GM18526 (cell line): Measurements from ENCODE around the gene TNFRSF14.

Experiments used
- POLR2A ChIP-seq: IDR thresholded peaks from 3 replicates; pipeline ENCODE4 v1.6.1; 2011; ENCODE audit not compliant: insufficient read length; ENCODE audit errors: extremely low read depth

Gene TNFRSF14

GRCh38 chr1:2604156-2604843 lies 48.1 kb downstream of the TNFRSF14 start:
- no peak for TF ChIP-seq POLR2A

- TF ChIP-seq POLR2A = no peak
These were observed 48.8 kb downstream of the TNFRSF14 start for GRCh38 chr1:2604844-2605508.

GRCh38 chr1:2605509-2606395 lies 49.6 kb downstream of the TNFRSF14 start:
- TF ChIP-seq POLR2A = no peak

GRCh38 chr1:2606396-2606880 lies 50.3 kb downstream of the TNFRSF14 start:
- TF ChIP-seq POLR2A = no peak

- no peak for TF ChIP-seq POLR2A
These were observed 50.9 kb downstream of the TNFRSF14 start for GRCh38 chr1:2606881-2607621.

- TF ChIP-seq POLR2A = no peak
These were observed 51.5 kb downstream of the TNFRSF14 start for GRCh38 chr1:2607641-2608091.

GRCh38 chr1:2609319-2610035 lies 53.3 kb downstream of the TNFRSF14 start:
- no peak for TF ChIP-seq POLR2A

- TF ChIP-seq POLR2A = no peak
These were observed 54.1 kb downstream of the TNFRSF14 start for GRCh38 chr1:2610036-2610959.

GRCh38 chr1:2611031-2611501 lies 54.9 kb downstream of the TNFRSF14 start:
- TF ChIP-seq POLR2A = no peak

GRCh38 chr1:2611621-2612437 lies 55.7 kb downstream of the TNFRSF14 start:
- no peak for TF ChIP-seq POLR2A

GRCh38 chr1:2612591-2613365 lies 56.6 kb downstream of the TNFRSF14 start:
- no peak for TF ChIP-seq POLR2A
